HEK293 (cell line): ENCODE measurements around the gene CABP7.

Experiments used
- CTCF ChIA-PET: fragments of 350-600 bp; formaldehyde crosslinking; extraction: SDS; loops from one replicate; lab custom pipeline; 2021; ENCODE audit warnings: antibody characterized with exemption; lab: Yijun Ruan, JAX
- POLR2A ChIA-PET: fragments of 300-600 bp; formaldehyde crosslinking; extraction: SDS; loops from one replicate; lab custom pipeline; 2020; ENCODE audit warnings: antibody characterized with exemption, inconsistent platforms; lab: Yijun Ruan, JAX
- H3K27ac ChIP-seq: fragments of 200-500 bp; sonication (Bioruptor generic); 2 replicates; pipeline ENCODE4 v1.5.1; 2014; ENCODE audit warnings: low read depth, low read length, control low read depth, inconsistent platforms; ENCODE audit errors: extremely low read depth
- H3K36me3 ChIP-seq, 2 experiments: fragments of 200-500 bp in 1 of 2; sonication (Bioruptor generic) in 1 of 2; 1 replicate in 1 of 2; 2 replicates in 1 of 2; pipeline ENCODE4 v1.5.1; 2014 to 2017; ENCODE audit warnings: inconsistent platforms in 2 of 2, low read length in 2 of 2; ENCODE audit not compliant: control insufficient read depth in 2 of 2, insufficient read depth in 1 of 2
- H3K4me1 ChIP-seq: fragments of 200-500 bp; sonication (Bioruptor generic); 2 replicates; pipeline ENCODE4 v1.5.1; 2014; ENCODE audit warnings: mild to moderate bottlenecking, low read length, inconsistent platforms; ENCODE audit not compliant: control insufficient read depth, insufficient read depth
- H3K4me3 ChIP-seq: 2 replicates; pipeline ENCODE4 v1.5.1; 2011; ENCODE audit warnings: low read depth, mild to moderate bottlenecking, control low read depth, low read length, moderate library complexity
- H3K9me3 ChIP-seq: fragments of 200-500 bp; sonication (Bioruptor generic); 2 replicates; pipeline ENCODE4 v1.5.1; 2014; ENCODE audit warnings: low read depth, low read length, inconsistent platforms; ENCODE audit not compliant: control insufficient read depth, insufficient read depth
- BCL11A ChIP-seq: fragments of 450-650 bp; formaldehyde crosslinking; IDR thresholded peaks from 2 replicates; pipeline ENCODE4 v1.5.1; 2016; ENCODE audit warnings: low read depth, missing biosample characterization, missing genetic modification characterization
- BCL6B ChIP-seq: fragments of 450-650 bp; formaldehyde crosslinking; IDR thresholded peaks from 2 replicates; pipeline ENCODE4 v1.5.1; 2017; ENCODE audit warnings: missing biosample characterization, missing genetic modification characterization
- GFI1B ChIP-seq: fragments of 450-650 bp; formaldehyde crosslinking; IDR thresholded peaks from 2 replicates; pipeline ENCODE4 v1.5.1; 2016; ENCODE audit warnings: missing biosample characterization, missing genetic modification characterization
- KLF8 ChIP-seq: fragments of 450-650 bp; formaldehyde crosslinking; IDR thresholded peaks from 2 replicates; pipeline ENCODE4 v1.5.1; 2016; ENCODE audit warnings: missing biosample characterization, missing genetic modification characterization
- KLF9 ChIP-seq: fragments of 450-650 bp; formaldehyde crosslinking; IDR thresholded peaks from 2 replicates; pipeline ENCODE4 v1.5.1; 2016; ENCODE audit warnings: missing biosample characterization, missing genetic modification characterization, low read depth
- PATZ1 ChIP-seq: fragments of 450-650 bp; formaldehyde crosslinking; IDR thresholded peaks from 2 replicates; pipeline ENCODE4 v1.5.1; 2016; ENCODE audit warnings: missing biosample characterization, missing genetic modification characterization
- SALL2 ChIP-seq: fragments of 450-650 bp; formaldehyde crosslinking; IDR thresholded peaks from 2 replicates; pipeline ENCODE4 v1.5.0; 2017; ENCODE audit warnings: missing biosample characterization, mild to moderate bottlenecking, missing genetic modification characterization, borderline replicate concordance
- WT1 ChIP-seq: fragments of 450-650 bp; formaldehyde crosslinking; IDR thresholded peaks from 2 replicates; pipeline ENCODE4 v1.5.1; 2016; ENCODE audit warnings: missing biosample characterization, missing genetic modification characterization
- ZBTB48 ChIP-seq: fragments of 450-650 bp; formaldehyde crosslinking; IDR thresholded peaks from 2 replicates; pipeline ENCODE4 v1.5.1; 2016; ENCODE audit warnings: missing biosample characterization, missing genetic modification characterization
- ZFP69B ChIP-seq: fragments of 450-650 bp; formaldehyde crosslinking; IDR thresholded peaks from 2 replicates; pipeline ENCODE4 v1.5.1; 2016; ENCODE audit warnings: missing biosample characterization, missing genetic modification characterization
- ZNF155 ChIP-seq: fragments of 450-650 bp; formaldehyde crosslinking; IDR thresholded peaks from 2 replicates; pipeline ENCODE4 v1.5.1; 2016; ENCODE audit warnings: missing biosample characterization, missing genetic modification characterization
- ZNF169 ChIP-seq: fragments of 450-650 bp; formaldehyde crosslinking; IDR thresholded peaks from 2 replicates; pipeline ENCODE4 v1.5.1; 2016; ENCODE audit warnings: missing biosample characterization, missing genetic modification characterization
- ZNF2 ChIP-seq: fragments of 450-650 bp; formaldehyde crosslinking; IDR thresholded peaks from 2 replicates; pipeline ENCODE4 v1.5.1; 2016; ENCODE audit warnings: missing biosample characterization, missing genetic modification characterization
- ZNF23 ChIP-seq: fragments of 450-650 bp; formaldehyde crosslinking; IDR thresholded peaks from 2 replicates; pipeline ENCODE4 v1.5.1; 2016; ENCODE audit warnings: missing biosample characterization, missing genetic modification characterization, borderline replicate concordance
- ZNF24 ChIP-seq: fragments of 450-650 bp; formaldehyde crosslinking; IDR thresholded peaks from 2 replicates; pipeline ENCODE4 v1.5.1; 2016; ENCODE audit warnings: missing biosample characterization, missing genetic modification characterization
- ZNF248 ChIP-seq: fragments of 450-650 bp; formaldehyde crosslinking; IDR thresholded peaks from 2 replicates; pipeline ENCODE4 v1.5.1; 2017; ENCODE audit warnings: missing biosample characterization, missing genetic modification characterization
- ZNF335 ChIP-seq: fragments of 450-650 bp; formaldehyde crosslinking; conservative IDR thresholded peaks from 2 replicates; pipeline ENCODE4 v1.5.1; 2016; ENCODE audit warnings: missing biosample characterization, missing genetic modification characterization
- ZNF548 ChIP-seq: fragments of 450-650 bp; formaldehyde crosslinking; IDR thresholded peaks from 2 replicates; pipeline ENCODE4 v1.5.1; 2016; ENCODE audit warnings: missing biosample characterization, missing genetic modification characterization
- ZNF555 ChIP-seq: fragments of 450-650 bp; formaldehyde crosslinking; conservative IDR thresholded peaks from 2 replicates; pipeline ENCODE4 v1.5.1; 2017; ENCODE audit warnings: missing biosample characterization, mild to moderate bottlenecking, missing genetic modification characterization, inconsistent platforms
- ZNF558 ChIP-seq: fragments of 450-650 bp; formaldehyde crosslinking; IDR thresholded peaks from 2 replicates; pipeline ENCODE4 v1.5.1; 2016; ENCODE audit warnings: missing biosample characterization, missing genetic modification characterization
- ZNF571 ChIP-seq: fragments of 450-650 bp; formaldehyde crosslinking; IDR thresholded peaks from 2 replicates; pipeline ENCODE4 v1.5.0; 2017; ENCODE audit warnings: missing biosample characterization, missing genetic modification characterization
- ZNF623 ChIP-seq: fragments of 450-650 bp; formaldehyde crosslinking; IDR thresholded peaks from 2 replicates; pipeline ENCODE4 v1.5.1; 2016; ENCODE audit warnings: missing biosample characterization, missing genetic modification characterization
- ZNF658 ChIP-seq: fragments of 450-650 bp; formaldehyde crosslinking; IDR thresholded peaks from 2 replicates; pipeline ENCODE4; 2016; ENCODE audit warnings: missing biosample characterization, missing genetic modification characterization
- ZNF747 ChIP-seq: fragments of 450-650 bp; formaldehyde crosslinking; IDR thresholded peaks from 2 replicates; pipeline ENCODE4 v1.5.1; 2016; ENCODE audit warnings: missing biosample characterization, missing genetic modification characterization
- ZNF830 ChIP-seq: fragments of 450-650 bp; IDR thresholded peaks from 2 replicates; pipeline ENCODE4 v1.5.0; 2018; ENCODE audit warnings: missing biosample characterization, missing genetic modification characterization, low read depth, mild to moderate bottlenecking, moderate library complexity
- ZNF843 ChIP-seq: fragments of 450-650 bp; formaldehyde crosslinking; IDR thresholded peaks from 2 replicates; pipeline ENCODE4 v1.5.1; 2016; ENCODE audit warnings: missing biosample characterization, missing genetic modification characterization
- TF ChIP-seq, protein P1 (sequence below): fragments of 450-650 bp; formaldehyde crosslinking; IDR thresholded peaks from 2 replicates; pipeline ENCODE4 v1.5.1; 2016; ENCODE audit warnings: missing biosample characterization, missing genetic modification characterization

CABP7 gene

DNA sequence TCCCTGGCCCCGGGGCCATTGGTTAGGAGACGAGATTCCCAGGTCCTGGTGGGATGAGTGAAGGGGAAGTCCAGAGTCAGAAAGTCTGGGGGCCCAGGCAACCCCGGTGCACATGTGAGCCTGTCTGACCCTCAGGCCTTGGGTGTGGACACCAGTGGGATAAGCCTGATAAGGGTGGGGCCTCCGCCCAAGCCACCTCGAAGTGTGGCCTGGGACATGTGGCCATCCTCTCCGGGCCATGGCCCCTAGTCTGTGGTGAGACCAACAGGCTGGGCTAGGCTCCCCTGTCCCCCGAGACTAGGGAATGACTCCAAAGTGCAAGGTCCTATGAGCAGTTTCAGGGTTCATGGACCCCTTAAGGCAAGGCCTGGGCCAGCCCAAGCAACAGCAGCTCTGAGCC, 6.3 kb downstream of the CABP7 start:
- TF ChIP-seq ZNF169 (tag by site-specific recombination) (no peak), ZNF555 (tag by site-specific recombination) (no peak), ZBTB48 (tag by site-specific recombination) (no peak), ZNF830 (tag by site-specific recombination) (no peak), KLF8 (no peak), BCL6B (tag by site-specific recombination) (no peak), ZNF248 (tag by site-specific recombination) (no peak), ZNF747 (tag by site-specific recombination) (no peak), ZNF843 (no peak), ZNF571 (tag by site-specific recombination) (no peak), ZNF623 (tag by site-specific recombination) (no peak), BCL11A (tag by site-specific recombination) (no peak), WT1 (tag by site-specific recombination) (no peak)
- TF ChIP-seq, protein P1, sequence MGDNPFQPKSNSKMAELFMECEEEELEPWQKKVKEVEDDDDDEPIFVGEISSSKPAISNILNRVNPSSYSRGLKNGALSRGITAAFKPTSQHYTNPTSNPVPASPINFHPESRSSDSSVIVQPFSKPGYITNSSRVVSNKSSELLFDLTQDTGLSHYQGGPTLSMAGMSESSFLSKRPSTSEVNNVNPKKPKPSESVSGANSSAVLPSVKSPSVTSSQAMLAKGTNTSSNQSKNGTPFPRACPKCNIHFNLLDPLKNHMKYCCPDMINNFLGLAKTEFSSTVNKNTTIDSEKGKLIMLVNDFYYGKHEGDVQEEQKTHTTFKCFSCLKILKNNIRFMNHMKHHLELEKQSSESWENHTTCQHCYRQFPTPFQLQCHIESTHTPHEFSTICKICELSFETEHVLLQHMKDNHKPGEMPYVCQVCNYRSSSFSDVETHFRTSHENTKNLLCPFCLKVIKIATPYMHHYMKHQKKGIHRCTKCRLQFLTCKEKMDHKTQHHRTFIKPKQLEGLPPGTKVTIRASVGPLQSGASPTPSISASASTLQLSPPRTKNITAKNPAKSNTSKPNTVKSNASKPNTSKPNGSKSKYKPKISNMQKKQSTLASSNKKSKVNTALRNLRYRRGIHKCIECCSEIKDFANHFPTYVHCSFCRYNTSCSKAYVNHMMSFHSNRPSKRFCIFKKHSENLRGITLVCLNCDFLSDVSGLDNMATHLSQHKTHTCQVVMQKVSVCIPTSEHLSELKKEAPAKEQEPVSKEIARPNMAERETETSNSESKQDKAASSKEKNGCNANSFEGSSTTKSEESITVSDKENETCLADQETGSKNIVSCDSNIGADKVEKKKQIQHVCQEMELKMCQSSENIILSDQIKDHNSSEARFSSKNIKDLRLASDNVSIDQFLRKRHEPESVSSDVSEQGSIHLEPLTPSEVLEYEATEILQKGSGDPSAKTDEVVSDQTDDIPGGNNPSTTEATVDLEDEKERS, result no peak
- CTCF ChIA-PET, result interaction anchor here (0.6 to 1.4 kb wide), 6 partner anchors 8 to 325 kb away, joined by 3 to 9 read pairs (median 3); no protein-coding TSS in a partner anchor
- POLR2A ChIA-PET, result no interaction called here

DNA sequence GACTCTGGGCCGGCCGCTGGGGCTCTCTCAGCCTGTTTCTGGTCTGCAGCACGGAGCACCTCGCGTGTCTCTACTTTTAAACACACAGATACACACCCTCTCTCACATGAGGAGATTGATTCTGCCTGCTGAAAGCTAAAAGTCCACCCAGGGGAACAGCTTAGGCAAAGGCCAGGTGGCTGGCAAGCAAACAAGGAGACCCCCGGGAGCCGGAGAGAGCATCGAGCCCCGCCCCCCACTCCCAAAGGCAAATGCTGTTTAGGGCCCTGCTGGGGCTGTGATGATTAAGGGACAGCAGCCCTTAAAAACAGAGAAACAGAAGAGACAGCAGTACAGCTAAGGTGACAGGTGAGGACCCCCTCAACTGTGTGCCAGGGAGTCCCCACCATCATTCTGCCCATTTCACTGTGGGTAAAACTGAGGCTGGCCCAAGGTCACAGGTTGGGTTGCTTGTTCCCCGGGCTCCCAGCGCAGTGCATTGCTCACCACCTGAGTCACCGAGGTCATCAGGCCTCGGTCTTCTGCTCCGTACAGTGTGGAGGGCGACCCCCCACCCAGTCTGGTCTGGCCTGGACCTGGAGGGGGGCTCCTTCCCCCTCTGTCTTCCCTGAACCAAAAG, 6.8 kb downstream of the CABP7 start:
- POLR2A ChIA-PET, result no interaction called here
- no peak overlapping the region for H3K4me3 ChIP-seq
- no peaks in the 10 kb centered on the region for H3K9me3 ChIP-seq
- no peaks in the 10 kb centered on the region for H3K4me1 ChIP-seq
- H3K36me3 ChIP-seq, result peaks cover 0 to 3% of the 10 kb centered on the region in 2 experiments; a peak in 1 of 3 replicates
- CTCF ChIA-PET, result interaction anchor here (0.6 to 1.4 kb wide), 5 partner anchors 9 to 469 kb away, joined by 3 to 9 read pairs (median 3); no protein-coding TSS in a partner anchor
- TF ChIP-seq KLF9 (tag by site-specific recombination) (0 out of 2 replicates have a peak, but pooled peaks have one; percentile 15), SALL2 (tag by site-specific recombination) (no peak), ZNF558 (no peak), ZNF658 (tag by site-specific recombination) (no peak), ZNF24 (0 out of 2 replicates have a peak, but pooled peaks have one; percentile 23), ZNF548 (tag by site-specific recombination) (no peak), ZNF335 (tag by site-specific recombination) (no peak), ZNF155 (tag by site-specific recombination) (no peak), ZNF2 (tag by site-specific recombination) (no peak), ZFP69B (tag by site-specific recombination) (no peak), PATZ1 (tag by site-specific recombination) (0 out of 2 replicates have a peak, but pooled peaks have one; percentile 17), ZNF23 (tag by site-specific recombination) (no peak), GFI1B (no peak)
- H3K27ac ChIP-seq, result no peak overlapping the region

More for the DNA sequence above, 6.3 kb downstream of the CABP7 start:
- Histone ChIP-seq H3K4me1 (no peaks in the 10 kb centered on the region), H3K4me3 (no peak overlapping the region), H3K9me3 (no peaks in the 10 kb centered on the region), H3K27ac (no peak overlapping the region), H3K36me3 (peaks cover 0 to 3% of the 10 kb centered on the region in 2 experiments; a peak in 1 of 3 replicates)
